ENCODE measurements around the gene SLC26A6.

GRCh38 chr3:48642605-48643004, 7.3 kb upstream of the SLC26A6 start:
- TF ChIP-seq POLR2A (IDR thresholded peaks at IDR 0.05) = no peak
- TF ChIP-seq CTCF (IDR thresholded peaks at IDR 0.05) = no peak
